ENCODE measurements around the gene PRKCG. TPM values are rescaled to one million over a fixed set of nuclear protein-coding genes. Genes with fewer than 3 reads are reported as not detected.

The PRKCG gene
- total and polyA plus RNA-seq, 2 of the 8 experiments (the other 6 are each of a cell fraction or from before 2014, with no cell fraction given): 6.1 to 10.6 TPM

- peak; percentile 89 for TF ChIP-seq TAF1 (IDR thresholded peaks at IDR 0.05; ENCODE audit: low read depth, low read length)
- peak; percentile 85 to 99 for TF ChIP-seq EP300 (IDR thresholded peaks at IDR 0.05; ENCODE audit: borderline replicate concordance in 1 of 2, low read depth in 2 of 2, low read length in 2 of 2)
- no peak for TF ChIP-seq RBBP5 (IDR thresholded peaks at IDR 0.05; ENCODE audit: borderline replicate concordance, low read depth, low read length)
- TF ChIP-seq TBP (IDR thresholded peaks at IDR 0.05; ENCODE audit: low read depth, low read length): peak; percentile 80
- TF ChIP-seq POLR2A (IDR thresholded peaks at IDR 0.05; ENCODE audit: control extremely low read depth in 1 of 2, low read depth in 2 of 2, low read length in 2 of 2): peak in 1 of 2 experiments; percentile 72; a peak in 2 of 3 replicates
- TF ChIP-seq POLR2AphosphoS5 (IDR thresholded peaks at IDR 0.05; ENCODE audit: low read depth, low read length): peak; percentile 68
- no peak for TF ChIP-seq FOSL1 (IDR thresholded peaks at IDR 0.05; ENCODE audit: insufficient read depth, low read depth, low read length)
- TF ChIP-seq JUND (IDR thresholded peaks at IDR 0.05; ENCODE audit: low read length): no peak
- TF ChIP-seq BCL11A (IDR thresholded peaks at IDR 0.05; ENCODE audit: low read depth in 2 of 2, low read length in 2 of 2): no peak
- peak; percentile 96 for TF ChIP-seq TAF7 (optimal IDR thresholded peaks at IDR 0.05; ENCODE audit: borderline replicate concordance, low read depth, low read length)
- 0 out of 2 replicates have a peak, but pooled peaks have one; percentile 5 for TF ChIP-seq TEAD4 (IDR thresholded peaks at IDR 0.05; ENCODE audit: low read depth, low read length)
- TF ChIP-seq TCF12 (IDR thresholded peaks at IDR 0.05; ENCODE audit: low read depth, low read length): peak; percentile 90
These were observed 14.5 kb upstream of the PRKCG start, which contains the start of gene MYADM (continued) for GRCh38 chr19:53867225-53868090.
